ENCODE measurements around the gene CYP4F22. TPM values are rescaled to one million over a fixed set of nuclear protein-coding genes. Genes with fewer than 3 reads are reported as not detected.

CYP4F22 gene
- total RNA-seq, 1 experiment from 2014 or later = 0.04 TPM

DNA sequence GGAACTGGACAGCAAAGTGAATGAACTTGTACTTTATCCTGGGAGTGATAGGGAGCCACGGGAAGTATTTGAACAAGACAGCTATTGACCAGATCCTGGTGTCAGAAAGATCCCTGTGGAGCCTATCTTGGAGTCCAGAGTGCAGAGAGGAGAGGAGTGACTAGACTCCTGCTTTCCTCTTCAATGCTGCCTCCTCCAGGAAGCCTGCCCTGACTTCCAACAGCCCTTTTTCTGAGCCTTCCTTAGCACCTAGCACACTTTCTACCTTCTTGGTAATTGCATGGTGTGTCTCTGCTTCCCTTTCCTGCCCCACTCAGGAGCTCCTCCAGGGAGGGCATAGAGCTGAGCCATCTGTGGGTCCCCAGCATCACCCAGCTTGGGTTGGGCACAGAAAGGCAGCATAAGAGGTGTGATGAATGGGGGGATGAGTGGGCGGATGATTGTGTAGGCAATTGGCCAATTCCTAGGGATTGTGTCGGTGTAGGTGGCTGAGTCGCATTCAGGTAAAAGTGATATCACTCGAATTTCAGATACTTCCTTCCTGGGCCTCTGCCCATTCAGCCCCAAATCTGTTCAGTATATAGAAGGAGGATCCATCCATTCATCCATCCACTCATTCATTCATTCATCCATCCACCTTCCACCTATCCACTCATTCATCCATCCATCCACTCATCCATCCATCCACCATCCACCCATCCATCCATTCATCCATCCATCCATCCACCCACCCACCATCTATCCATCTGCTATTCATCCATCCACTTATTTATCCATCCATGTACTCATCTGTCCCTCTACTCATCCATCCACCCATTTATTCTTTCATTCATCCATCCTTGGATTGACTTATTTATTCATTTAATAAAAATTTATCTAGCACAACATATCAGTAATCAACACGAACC lies 26.9 kb downstream of the CYP4F22 start:
- DNase-seq (ENCODE audit: low spot score) = no peak

- DNase-seq (ENCODE audit: low spot score) = no peak
These were observed 28.0 kb downstream of the CYP4F22 start for GRCh38 chr19:15536350-15536749.

DNA sequence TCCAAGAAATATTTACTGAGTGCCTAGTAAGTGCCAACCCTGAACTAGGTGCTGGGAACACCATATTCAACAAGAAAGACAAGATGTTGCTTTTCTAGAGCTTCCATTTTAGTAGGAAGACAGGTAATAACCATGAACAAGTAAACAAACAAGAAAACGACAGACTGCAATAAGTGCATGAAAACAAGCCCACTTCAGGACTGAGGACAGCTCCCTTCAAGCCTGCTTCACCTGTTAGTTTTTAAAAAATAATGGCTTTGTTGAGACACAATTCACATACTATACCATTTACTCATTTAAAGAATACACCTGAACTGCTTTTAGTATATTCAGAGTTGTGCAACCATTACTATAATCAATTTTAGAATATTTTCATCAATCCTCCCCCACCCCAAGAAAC lies 30.4 kb downstream of the CYP4F22 start:
- DNase-seq (ENCODE audit: low spot score) = no peak

GRCh38 chr19:15539638-15540037 lies 31.3 kb downstream of the CYP4F22 start:
- no peak for DNase-seq (ENCODE audit: low spot score)

DNA sequence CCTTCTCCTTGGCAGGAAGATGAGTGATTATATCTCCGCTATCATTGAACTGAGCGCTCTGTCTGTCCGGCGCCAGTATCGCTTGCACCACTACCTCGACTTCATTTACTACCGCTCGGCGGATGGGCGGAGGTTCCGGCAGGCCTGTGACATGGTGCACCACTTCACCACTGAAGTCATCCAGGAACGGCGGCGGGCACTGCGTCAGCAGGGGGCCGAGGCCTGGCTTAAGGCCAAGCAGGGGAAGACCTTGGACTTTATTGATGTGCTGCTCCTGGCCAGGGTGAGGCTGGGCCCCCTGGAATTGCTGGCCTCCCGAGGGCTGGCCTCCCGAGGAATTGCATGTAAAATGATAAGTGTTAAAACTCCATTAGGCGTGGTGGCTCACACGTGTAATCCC lies 32.1 kb downstream of the CYP4F22 start:
- DNase-seq (ENCODE audit: low spot score) = no peak

GRCh38 chr19:15544283-15544682 lies 36.0 kb downstream of the CYP4F22 start:
- DNase-seq (ENCODE audit: low spot score) = no peak

DNA sequence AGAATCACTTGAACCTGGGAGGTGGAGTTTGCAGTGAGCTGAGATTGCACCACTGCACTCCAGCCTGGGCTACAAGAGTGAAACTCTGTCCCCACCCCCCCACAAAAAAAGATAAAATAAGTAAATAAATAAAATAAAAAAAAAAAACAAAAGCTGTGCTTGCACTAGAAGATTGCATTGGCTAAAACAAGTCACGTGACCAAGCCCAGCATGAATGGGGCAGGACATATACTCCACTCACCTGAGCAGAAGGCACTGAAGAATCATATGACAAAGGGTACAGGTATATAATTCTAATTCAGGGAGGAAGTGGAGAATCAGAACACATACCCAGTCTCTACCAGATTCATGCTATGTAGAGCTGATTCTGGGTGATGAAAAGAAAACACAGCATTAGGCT lies 36.6 kb downstream of the CYP4F22 start:
- no peak for DNase-seq (ENCODE audit: low spot score)

DNA sequence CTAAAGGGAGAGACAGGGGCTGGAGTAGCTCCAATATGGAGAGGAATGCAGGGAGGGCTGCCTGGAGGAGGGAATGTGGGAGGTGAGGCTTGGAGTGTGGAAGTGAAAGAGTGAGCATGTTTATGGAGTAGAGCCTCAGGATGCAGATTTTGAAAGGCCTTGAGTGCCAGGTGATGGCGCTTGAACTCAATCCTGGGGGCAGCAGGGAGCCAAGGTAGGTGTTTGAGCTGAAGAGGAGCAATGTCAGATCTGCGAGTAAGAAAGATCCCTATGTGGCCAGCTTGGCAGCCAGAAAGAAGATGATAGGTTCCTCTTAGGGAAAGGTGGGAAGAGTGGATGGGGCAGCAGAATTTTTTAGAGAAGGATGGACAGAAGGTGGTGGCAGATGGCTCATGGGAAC lies 40.3 kb downstream of the CYP4F22 start:
- no peak for DNase-seq (ENCODE audit: low spot score)

- DNase-seq (ENCODE audit: low spot score) = no peak
These were observed 41.3 kb downstream of the CYP4F22 start for GRCh38 chr19:15549581-15549980.

GRCh38 chr19:15550273-15550672 lies 41.9 kb downstream of the CYP4F22 start:
- DNase-seq (ENCODE audit: low spot score) = no peak

DNA sequence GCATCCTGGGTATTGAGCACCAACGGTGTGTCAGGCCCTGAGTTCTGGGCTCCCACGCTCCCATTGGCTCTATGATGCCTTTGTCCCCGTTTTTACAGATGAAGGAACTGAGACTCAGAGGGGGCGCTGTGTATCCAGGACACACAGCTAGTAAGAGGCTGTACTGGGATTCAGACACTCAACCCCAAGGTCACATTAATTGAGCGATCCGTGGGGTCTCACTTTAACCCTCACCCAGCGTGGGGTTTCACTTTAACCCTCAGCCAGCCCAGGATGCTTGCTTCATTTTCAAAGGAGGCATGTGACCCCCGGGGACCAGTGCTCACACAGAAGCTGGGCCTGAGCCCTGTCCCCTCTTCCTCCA lies 42.6 kb downstream of the CYP4F22 start:
- no peak for DNase-seq (ENCODE audit: low spot score)

- no peak for DNase-seq (ENCODE audit: low spot score)
These were observed 43.1 kb downstream of the CYP4F22 start for GRCh38 chr19:15551293-15552004.

- DNase-seq (ENCODE audit: low spot score) = no peak
These were observed 46.7 kb downstream of the CYP4F22 start for GRCh38 chr19:15555021-15555420.

GRCh38 chr19:15555759-15556633 lies 47.7 kb downstream of the CYP4F22 start:
- peak; percentile 97 for DNase-seq (ENCODE audit: low spot score)

- DNase-seq (ENCODE audit: low spot score) = no peak
These were observed 48.4 kb downstream of the CYP4F22 start for GRCh38 chr19:15556634-15557181.

GRCh38 chr19:15557223-15557622 lies 48.9 kb downstream of the CYP4F22 start:
- DNase-seq (ENCODE audit: low spot score) = no peak

- DNase-seq (ENCODE audit: low spot score) = no peak
These were observed 53.8 kb downstream of the CYP4F22 start for GRCh38 chr19:15562145-15562544.

GRCh38 chr19:15562861-15563260 lies 54.5 kb downstream of the CYP4F22 start:
- peak; percentile 80 for DNase-seq (ENCODE audit: low spot score)

GRCh38 chr19:15563325-15563794 lies 55.0 kb downstream of the CYP4F22 start:
- peak; percentile 63 for DNase-seq (ENCODE audit: low spot score)

- no peak for DNase-seq (ENCODE audit: low spot score)
These were observed 55.6 kb downstream of the CYP4F22 start for GRCh38 chr19:15563931-15564330.

GRCh38 chr19:15564534-15565168 lies 56.3 kb downstream of the CYP4F22 start:
- no peak for DNase-seq (ENCODE audit: low spot score)
